GM12801 (cell line): Measurements from ENCODE around the gene NPPC.

ENCODE experiments used
- CTCF ChIP-seq: IDR thresholded peaks from one replicate; pipeline ENCODE4 v1.5.1; 2011; ENCODE audit warnings: control low read depth; ENCODE audit not compliant: insufficient read length; ENCODE audit errors: extremely low read depth

Gene NPPC

DNA sequence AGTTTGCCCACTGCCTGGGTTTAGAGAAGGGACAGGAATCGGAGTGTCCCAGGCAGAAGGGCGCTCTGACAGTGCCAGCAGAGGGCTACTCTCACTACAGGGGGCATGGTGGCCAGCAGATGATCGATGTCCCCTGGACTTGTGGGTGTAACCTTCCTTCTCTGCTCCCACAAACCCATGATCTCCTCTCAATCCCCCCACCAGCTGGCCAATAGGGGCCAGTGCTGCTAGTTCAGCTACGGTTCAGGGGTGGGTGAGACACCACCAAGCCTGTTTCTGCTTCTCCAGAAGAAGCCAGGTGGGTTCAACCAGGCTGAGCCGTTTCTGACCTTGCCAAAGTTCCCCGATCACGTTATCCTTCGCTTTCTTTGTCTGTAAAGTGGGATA lies 1.3 kb downstream of the NPPC start:
- TF ChIP-seq CTCF = no peak

GRCh38 chr2:231923951-231924888 lies 2.0 kb downstream of the NPPC start:
- TF ChIP-seq CTCF = no peak

- TF ChIP-seq CTCF = no peak
Measured at GRCh38 chr2:231923010-231923344, 3.2 kb downstream of the NPPC start.

DNA sequence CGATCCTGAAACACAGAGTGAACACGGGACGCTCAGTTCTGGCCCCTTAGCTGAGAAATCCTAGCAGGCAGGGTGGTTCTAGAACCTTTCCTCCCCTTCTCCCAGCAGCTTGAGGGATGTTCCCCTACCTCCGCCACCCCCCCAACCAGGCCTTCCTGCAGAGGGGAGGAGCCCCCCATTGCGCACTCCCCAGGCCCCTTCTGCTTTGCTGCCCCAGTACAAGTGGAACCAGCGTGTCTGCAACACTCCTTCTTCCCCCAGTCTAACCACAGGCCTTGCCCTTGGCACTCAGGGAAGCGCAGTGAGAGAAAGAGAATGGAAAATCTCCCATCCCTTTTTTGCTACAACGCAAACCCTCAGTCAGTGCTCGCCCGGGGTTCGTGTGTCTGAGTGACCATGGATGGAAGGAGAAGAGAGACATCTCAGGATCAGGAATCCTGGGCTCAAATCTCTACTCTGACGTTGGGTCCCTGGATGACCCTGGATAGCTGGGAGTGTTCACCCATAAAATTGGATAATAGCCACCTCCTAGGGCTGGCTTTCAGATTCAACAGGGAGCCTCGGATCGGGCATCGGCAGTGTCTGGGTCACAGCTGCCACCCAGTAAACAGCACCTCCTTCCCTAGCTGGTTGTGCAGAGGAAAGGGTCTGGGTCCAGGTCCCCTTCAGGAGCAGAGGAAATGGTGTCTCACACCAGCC lies 3.7 kb downstream of the NPPC start:
- no peak for TF ChIP-seq CTCF

- no peak for TF ChIP-seq CTCF
Measured at GRCh38 chr2:231920795-231921194, 5.4 kb downstream of the NPPC start.

DNA sequence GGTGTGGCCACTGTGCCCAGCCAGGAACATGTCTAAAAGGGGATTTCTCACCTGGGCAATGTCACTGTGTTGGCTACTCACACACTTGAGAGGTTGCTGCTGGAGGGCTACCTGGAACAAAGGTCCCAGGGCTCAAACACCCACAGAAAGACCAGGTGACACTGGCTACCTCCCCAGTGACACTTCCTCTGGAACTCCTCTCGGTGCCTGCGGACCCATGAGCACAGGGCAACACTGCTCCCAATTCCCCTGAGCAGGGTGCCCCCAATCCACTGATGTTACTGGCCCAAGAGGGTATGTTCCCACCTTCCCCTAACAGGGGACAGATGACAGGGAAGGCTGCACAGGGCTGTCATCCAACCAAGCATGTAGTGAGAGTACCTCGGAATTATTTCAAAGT lies 5.8 kb downstream of the NPPC start:
- TF ChIP-seq CTCF = no peak

DNA sequence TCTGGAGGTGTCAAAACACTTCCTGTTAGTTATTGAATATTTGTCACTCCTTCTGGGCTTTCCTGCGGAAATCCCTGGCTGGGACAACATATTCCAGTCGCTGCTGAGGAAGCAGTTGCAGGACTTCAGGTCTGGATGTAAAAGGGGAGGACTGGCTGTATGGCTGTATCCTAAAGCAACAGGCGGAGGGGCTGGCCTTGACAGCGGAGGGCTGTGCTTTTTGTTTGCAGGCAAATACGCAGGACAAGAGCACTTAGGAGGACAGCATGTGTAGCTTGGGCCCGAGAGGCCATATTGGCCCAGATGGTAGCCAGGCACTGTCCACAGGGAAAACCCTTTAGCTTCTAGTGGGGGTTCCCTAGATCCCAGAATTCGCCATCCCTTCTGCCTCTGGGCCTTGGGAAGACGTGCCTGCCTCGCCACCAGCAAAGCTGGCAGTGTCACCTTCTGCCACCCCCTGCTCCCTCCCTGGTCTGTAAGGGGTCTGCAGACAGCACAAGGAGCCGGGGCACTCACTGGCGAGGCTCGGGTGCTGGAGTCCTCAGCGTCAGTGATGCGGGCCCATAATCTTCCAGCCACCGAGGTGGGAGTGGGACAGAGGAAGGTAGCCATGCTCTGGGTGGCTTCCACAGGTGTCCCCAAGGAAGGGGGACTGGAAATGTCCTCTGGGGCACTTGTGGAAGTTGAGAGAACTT lies 6.7 kb downstream of the NPPC start:
- no peak for TF ChIP-seq CTCF
